Common myeloid progenitor, CD34-positive (primary cell): ENCODE data around the gene RAD51B.

ENCODE experiments used
- CTCF ChIA-PET: fragments of 350-600 bp; sonication (Branson Sonifier 250); formaldehyde crosslinking; loops from one replicate; lab custom pipeline; 2021; ENCODE audit warnings: antibody characterized with exemption; lab: Charles Lee
- POLR2A ChIA-PET: fragments of 350-600 bp; sonication (Branson Sonifier 250); formaldehyde crosslinking; loops from one replicate; lab custom pipeline; 2021; ENCODE audit warnings: antibody characterized with exemption; lab: Charles Lee
- DNase-seq, 3 donors: peaks; one replicate each; pipeline versions ENCODE4 v3.0.0 to v3.0.0-alpha.2; 2013
- H3K27ac ChIP-seq, 2 experiments: 1 replicate in 1 of 2; 2 replicates in 1 of 2; pipeline ENCODE4 v1.7.0; 2013; ENCODE audit warnings: inconsistent platforms in 2 of 2, low read length in 2 of 2, mild to moderate bottlenecking in 2 of 2, low read depth in 1 of 2, moderate library complexity in 1 of 2; ENCODE audit not compliant: severe bottlenecking in 2 of 2, insufficient read depth in 1 of 2, poor library complexity in 1 of 2
- H3K27me3 ChIP-seq, 5 experiments: replicated peaks in 2 of 5; 1 replicate in 3 of 5; 2 replicates in 2 of 5; pipeline versions ENCODE4 v1.6.1 to v1.7.0; 2013; ENCODE audit warnings: low read length in 4 of 5, mild to moderate bottlenecking in 2 of 5, moderate library complexity in 2 of 5, inconsistent platforms in 1 of 5; ENCODE audit not compliant: insufficient read depth in 5 of 5, control insufficient read depth in 4 of 5
- H3K36me3 ChIP-seq, 4 experiments: 1 replicate in 2 of 4; 2 replicates in 2 of 4; pipeline versions ENCODE4 v1.6.1 to v1.7.0; 2013; ENCODE audit warnings: low read length in 3 of 4, control low read depth in 1 of 4, mild to moderate bottlenecking in 1 of 4; ENCODE audit not compliant: control insufficient read depth in 4 of 4, insufficient read depth in 4 of 4
- H3K4me1 ChIP-seq, 4 experiments: 1 replicate in 3 of 4; 2 replicates in 1 of 4; pipeline versions ENCODE4 v1.6.1 to v1.7.1; 2013; ENCODE audit warnings: low read length in 3 of 4, mild to moderate bottlenecking in 3 of 4, control low read depth in 1 of 4, inconsistent platforms in 1 of 4, moderate library complexity in 1 of 4; ENCODE audit not compliant: control insufficient read depth in 4 of 4, insufficient read depth in 4 of 4; ENCODE audit errors: control extremely low read depth in 1 of 4
- H3K4me3 ChIP-seq, 7 experiments: 1 replicate in 4 of 7; 2 replicates in 3 of 7; pipeline versions ENCODE4 v1.5.1 to v1.7.0; 2013; ENCODE audit warnings: mild to moderate bottlenecking in 7 of 7, low read length in 6 of 7, moderate library complexity in 6 of 7, inconsistent platforms in 2 of 7, low read depth in 2 of 7, control low read depth in 1 of 7; ENCODE audit not compliant: insufficient read depth in 4 of 7, control insufficient read depth in 1 of 7; ENCODE audit errors: extremely low read depth in 1 of 7
- H3K9me3 ChIP-seq, 5 experiments: 1 replicate in 4 of 5; 2 replicates in 1 of 5; pipeline versions ENCODE4 v1.6.1 to v1.7.1; 2013; ENCODE audit warnings: low read length in 4 of 5, mild to moderate bottlenecking in 2 of 5, inconsistent platforms in 1 of 5, low read depth in 1 of 5, moderate library complexity in 1 of 5; ENCODE audit not compliant: control insufficient read depth in 4 of 5, insufficient read depth in 2 of 5; ENCODE audit errors: control extremely low read depth in 1 of 5
- WGBS: methylation state at CpG from one replicate; pipeline ENCODE4 v1.1.5; 2013; ENCODE audit not compliant: insufficient coverage; 5-methylcytosine and 5-hydroxymethylcytosine counted together

The RAD51B gene

GRCh38 chr14:68664225-68664681, 844.7 kb downstream of the RAD51B start:
- POLR2A ChIA-PET: interaction anchor here (1.8 kb wide), 1 partner anchor 13 kb away, joined by 6 read pairs; no protein-coding TSS in a partner anchor
- no peak overlapping the region for H3K4me3 ChIP-seq
- no peak overlapping the region for H3K27ac ChIP-seq
- peaks cover 0 to 2% (median 0%) of the 10 kb centered on the region in 5 experiments for H3K9me3 ChIP-seq
- H3K27me3 ChIP-seq: no peaks in the 10 kb centered on the region
- DNase-seq: no peak
- H3K4me1 ChIP-seq: no peaks in the 10 kb centered on the region
- CTCF ChIA-PET: interaction anchor here (0.8 to 1.6 kb wide), 2 partner anchors 21 to 107 kb away, joined by 4 read pairs; no protein-coding TSS in a partner anchor
- H3K36me3 ChIP-seq: no peaks in the 10 kb centered on the region
- 94% methylated on average over 4 of the region's 4 CpGs for WGBS

GRCh38 chr14:68665131-68665530, 845.6 kb downstream of the RAD51B start:
- Histone ChIP-seq H3K4me1 (no peaks in the 10 kb centered on the region), H3K4me3 (no peak overlapping the region), H3K9me3 (peaks cover 0 to 2% (median 0%) of the 10 kb centered on the region in 5 experiments), H3K27ac (no peak overlapping the region), H3K27me3 (no peaks in the 10 kb centered on the region), H3K36me3 (no peaks in the 10 kb centered on the region)
- POLR2A ChIA-PET: interaction anchor here (1.8 kb wide), 1 partner anchor 12 kb away, joined by 6 read pairs; no protein-coding TSS in a partner anchor
- 92% methylated on average over 4 of the region's 4 CpGs for WGBS
- CTCF ChIA-PET: interaction anchor here (1.6 kb wide), 1 partner anchor 20 kb away, joined by 4 read pairs; no protein-coding TSS in a partner anchor
- no peak for DNase-seq

GRCh38 chr14:68665792-68666204, 846.2 kb downstream of the RAD51B start:
- no peak overlapping the region for H3K4me3 ChIP-seq
- no peaks in the 10 kb centered on the region for H3K4me1 ChIP-seq
- ChIA-PET CTCF (no interaction called here), POLR2A (no interaction called here)
- H3K36me3 ChIP-seq: no peaks in the 10 kb centered on the region
- H3K27me3 ChIP-seq: no peaks in the 10 kb centered on the region
- peaks cover 0 to 2% (median 0%) of the 10 kb centered on the region in 5 experiments for H3K9me3 ChIP-seq
- H3K27ac ChIP-seq: no peak overlapping the region
- no peak for DNase-seq

GRCh38 chr14:68666236-68666635, 846.7 kb downstream of the RAD51B start:
- WGBS: no CpG with 5 or more reads among the region's 2 CpGs
- H3K9me3 ChIP-seq: peaks cover 0 to 2% (median 0%) of the 10 kb centered on the region in 5 experiments
- H3K36me3 ChIP-seq: no peaks in the 10 kb centered on the region
- no peak for DNase-seq
- ChIA-PET POLR2A (no interaction called here), CTCF (interaction anchor here (1.4 kb wide), 1 partner anchor 10 kb away, joined by 5 read pairs; no protein-coding TSS in a partner anchor)
- no peaks in the 10 kb centered on the region for H3K27me3 ChIP-seq
- no peak overlapping the region for H3K4me3 ChIP-seq
- H3K27ac ChIP-seq: no peak overlapping the region
- no peaks in the 10 kb centered on the region for H3K4me1 ChIP-seq

DNA sequence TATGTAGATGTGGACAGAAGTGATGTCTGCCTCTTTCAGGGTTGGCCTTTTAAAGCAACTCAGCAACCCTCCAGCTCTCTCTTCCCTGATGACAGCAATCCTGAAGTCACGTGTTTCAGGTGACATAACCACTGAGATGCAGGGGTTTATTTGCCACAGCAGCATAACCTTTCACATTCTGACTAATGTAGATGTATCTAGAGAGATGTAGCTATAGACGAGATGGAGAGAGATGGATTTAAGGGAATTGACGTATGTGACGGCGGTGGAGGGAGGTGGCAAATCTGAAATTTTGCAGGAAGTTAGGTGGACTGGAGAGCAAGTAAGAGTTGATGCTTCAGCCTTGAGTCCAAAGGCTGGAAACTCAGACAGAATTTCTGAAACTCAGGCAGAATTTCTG, 847.3 kb downstream of the RAD51B start:
- ChIA-PET CTCF (interaction anchor here (1.4 kb wide), 1 partner anchor 11 kb away, joined by 5 read pairs; no protein-coding TSS in a partner anchor), POLR2A (interaction anchor here (0.9 kb wide), 1 partner anchor 27 kb away, joined by 3 read pairs; no protein-coding TSS in a partner anchor)
- 100% methylated on average over 4 of the region's 5 CpGs for WGBS
- Histone ChIP-seq H3K9me3 (peaks cover 0 to 2% (median 0%) of the 10 kb centered on the region in 5 experiments), H3K4me1 (no peaks in the 10 kb centered on the region), H3K27ac (no peak overlapping the region), H3K4me3 (no peak overlapping the region), H3K36me3 (no peaks in the 10 kb centered on the region), H3K27me3 (no peaks in the 10 kb centered on the region)
- DNase-seq: no peak

GRCh38 chr14:68667313-68667791, 847.8 kb downstream of the RAD51B start:
- Histone ChIP-seq H3K9me3 (peaks cover 0 to 2% (median 0%) of the 10 kb centered on the region in 5 experiments), H3K27ac (no peak overlapping the region), H3K4me3 (no peak overlapping the region), H3K27me3 (no peaks in the 10 kb centered on the region), H3K36me3 (no peaks in the 10 kb centered on the region), H3K4me1 (no peaks in the 10 kb centered on the region)
- no peak for DNase-seq
- ChIA-PET CTCF (interaction anchor here (1.3 to 1.4 kb wide), 2 partner anchors 11 kb away, joined by 5 read pairs; no protein-coding TSS in a partner anchor), POLR2A (interaction anchor here (0.9 kb wide), 1 partner anchor 27 kb away, joined by 3 read pairs; no protein-coding TSS in a partner anchor)

- Histone ChIP-seq H3K4me3 (no peak overlapping the region), H3K27me3 (no peaks in the 10 kb centered on the region), H3K27ac (no peak overlapping the region), H3K36me3 (no peaks in the 10 kb centered on the region), H3K9me3 (peaks cover 0 to 2% (median 0%) of the 10 kb centered on the region in 5 experiments), H3K4me1 (no peaks in the 10 kb centered on the region)
- ChIA-PET CTCF (interaction anchor here (1.3 kb wide), 1 partner anchor 10 kb away, joined by 5 read pairs; no protein-coding TSS in a partner anchor), POLR2A (no interaction called here)
- 98% methylated on average over 4 of the region's 4 CpGs for WGBS
- DNase-seq: no peak
These were observed 848.4 kb downstream of the RAD51B start for GRCh38 chr14:68668028-68668427.
